ENCODE data around the gene IFNGR2. TPM values are rescaled to one million over a fixed set of nuclear protein-coding genes. Genes with fewer than 3 reads are reported as not detected.

Gene IFNGR2
- total and polyA plus RNA-seq, 2 of the 8 experiments (the other 6 are each of a cell fraction or from before 2014, with no cell fraction given) = 36.0 to 46.4 TPM

DNA sequence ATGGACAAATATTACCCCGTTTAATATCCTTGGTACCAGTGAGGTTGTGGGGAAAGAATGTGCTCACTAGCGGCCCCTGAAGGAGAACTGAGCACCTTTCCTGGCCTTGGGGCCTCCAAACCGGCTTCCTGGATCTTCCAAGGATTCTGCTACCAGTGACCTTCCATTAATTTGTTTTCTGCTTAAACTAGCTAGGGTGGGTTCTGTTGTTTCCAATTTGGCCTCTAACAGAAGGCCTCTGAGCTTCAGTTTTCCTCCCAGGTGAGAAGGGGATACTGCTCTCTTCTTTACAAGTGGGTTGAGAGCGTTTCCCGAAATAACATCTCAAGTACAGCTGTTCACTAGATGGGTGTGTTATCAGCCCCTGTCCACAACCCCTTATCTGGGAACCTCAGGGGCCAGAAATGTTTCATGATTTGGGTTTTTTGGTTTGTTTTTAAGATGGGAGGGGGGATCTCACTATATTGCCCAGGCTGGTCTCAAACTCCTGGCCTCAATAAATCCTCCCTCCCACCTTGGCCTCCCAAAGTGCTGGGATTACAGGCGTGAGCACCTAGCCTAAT lies 16.9 kb upstream of the IFNGR2 start (continued):
- no peak for TF ChIP-seq GABPA (IDR thresholded peaks at IDR 0.05; ENCODE audit: borderline replicate concordance, insufficient read depth, low read length)
- no peak for TF ChIP-seq HDAC6 (IDR thresholded peaks at IDR 0.05; ENCODE audit: low read depth, low read length)
- TF ChIP-seq CHD1 (IDR thresholded peaks at IDR 0.05; ENCODE audit: low read depth, low read length) = no peak
- TF ChIP-seq POLR2AphosphoS5 (IDR thresholded peaks at IDR 0.05; ENCODE audit: low read depth, low read length) = no peak
- no peak for TF ChIP-seq FOSL1 (IDR thresholded peaks at IDR 0.05; ENCODE audit: insufficient read depth, low read depth, low read length)
